H9 (cell line): ENCODE measurements around the gene IL1RL2. TPM values are rescaled to one million over a fixed set of nuclear protein-coding genes. Genes with fewer than 3 reads are reported as not detected.

ENCODE experiments used
- DNase-seq: peaks from one replicate; pipeline ENCODE4 v3.0.0-alpha.2; 2017
- H2AFZ ChIP-seq: one replicate; pipeline ENCODE4 v1.6.1; 2013; ENCODE audit warnings: mild to moderate bottlenecking, low read length, control low read depth, moderate library complexity
- H2AK5ac ChIP-seq: 2 replicates; pipeline ENCODE4 v1.6.1; 2013; ENCODE audit warnings: low read length, control low read depth, mixed read lengths; ENCODE audit not compliant: insufficient read length
- H2BK120ac ChIP-seq: one replicate; pipeline ENCODE4 v1.6.1; 2013; ENCODE audit warnings: low read depth, mild to moderate bottlenecking, low read length, control low read depth, inconsistent platforms; ENCODE audit not compliant: poor library complexity, severe bottlenecking
- H2BK12ac ChIP-seq: 2 replicates; pipeline ENCODE4 v1.6.1; 2013; ENCODE audit warnings: low read length, control low read depth, mixed read lengths, low read depth; ENCODE audit not compliant: insufficient read length
- H2BK15ac ChIP-seq: 2 replicates; pipeline ENCODE4 v1.6.1; 2013; ENCODE audit warnings: low read depth, low read length, control low read depth
- H2BK20ac ChIP-seq: one replicate; pipeline ENCODE4 v1.6.1; 2013; ENCODE audit warnings: low read depth, mild to moderate bottlenecking, low read length, control low read depth, inconsistent platforms; ENCODE audit not compliant: poor library complexity, severe bottlenecking
- H2BK5ac ChIP-seq: 2 replicates; pipeline ENCODE4 v1.6.1; 2013; ENCODE audit warnings: low read length, control low read depth, mixed read lengths; ENCODE audit not compliant: insufficient read length
- H3K14ac ChIP-seq: 2 replicates; pipeline ENCODE4 v1.6.1; 2013; ENCODE audit warnings: low read length, control low read depth; ENCODE audit not compliant: insufficient read depth
- H3K18ac ChIP-seq: 2 replicates; pipeline ENCODE4 v1.6.1; 2013; ENCODE audit warnings: low read depth, mild to moderate bottlenecking, mixed read lengths, low read length, control low read depth; ENCODE audit not compliant: insufficient read length
- H3K23ac ChIP-seq: 2 replicates; pipeline ENCODE4 v1.6.1; 2013; ENCODE audit warnings: low read length, control low read depth, mixed read lengths, low read depth; ENCODE audit not compliant: insufficient read length
- H3K23me2 ChIP-seq: 2 replicates; pipeline ENCODE4 v1.6.1; 2013; ENCODE audit warnings: low read depth, mild to moderate bottlenecking, mixed read lengths, low read length, control low read depth; ENCODE audit not compliant: insufficient read length, poor library complexity, severe bottlenecking
- H3K27ac ChIP-seq: 2 replicates; pipeline ENCODE4 v1.5.1; 2013; ENCODE audit warnings: low read length, control low read depth, mixed read lengths, low read depth; ENCODE audit not compliant: insufficient read length
- H3K27me3 ChIP-seq: 2 replicates; pipeline ENCODE4 v1.6.1; 2013; ENCODE audit warnings: low read length, control low read depth, inconsistent platforms; ENCODE audit not compliant: insufficient read depth
- H3K4ac ChIP-seq: 2 replicates; pipeline ENCODE4 v1.6.1; 2013; ENCODE audit warnings: low read depth, mild to moderate bottlenecking, control low read depth, inconsistent platforms, low read length, moderate library complexity
- H3K4me1 ChIP-seq: 2 replicates; pipeline ENCODE4 v1.6.1; 2013; ENCODE audit warnings: low read length, control low read depth, inconsistent platforms; ENCODE audit not compliant: insufficient read depth
- H3K4me2 ChIP-seq: 2 replicates; pipeline ENCODE4 v1.6.1; 2013; ENCODE audit warnings: low read length, control low read depth, mixed read lengths; ENCODE audit not compliant: insufficient read length, insufficient read depth
- H3K56ac ChIP-seq: 2 replicates; pipeline ENCODE4 v1.6.1; 2013; ENCODE audit warnings: low read depth, mild to moderate bottlenecking, mixed read lengths, low read length, control low read depth; ENCODE audit not compliant: insufficient read length
- H3K79me1 ChIP-seq: 2 replicates; pipeline ENCODE4 v1.6.1; 2013; ENCODE audit warnings: low read depth, mild to moderate bottlenecking, moderate library complexity, low read length, control low read depth, inconsistent platforms; ENCODE audit not compliant: insufficient read depth, poor library complexity, severe bottlenecking
- H3K79me2 ChIP-seq: 2 replicates; pipeline ENCODE4 v1.6.1; 2013; ENCODE audit warnings: low read length, control low read depth, inconsistent platforms; ENCODE audit not compliant: insufficient read depth
- H3K9ac ChIP-seq: 2 replicates; pipeline ENCODE4 v1.6.1; 2013; ENCODE audit warnings: low read length, control low read depth, mixed read lengths; ENCODE audit not compliant: insufficient read length; ENCODE audit errors: extremely low read depth
- H3K9me3 ChIP-seq: one replicate; pipeline ENCODE4 v1.6.1; 2013; ENCODE audit warnings: low read depth, low read length, inconsistent platforms; ENCODE audit not compliant: control insufficient read depth
- H3T11ph ChIP-seq: one replicate; pipeline ENCODE4 v1.6.1; 2013; ENCODE audit warnings: mild to moderate bottlenecking, low read length, control low read depth, inconsistent platforms
- H4K20me1 ChIP-seq: one replicate; pipeline ENCODE4 v1.6.1; 2013; ENCODE audit not compliant: control insufficient read depth, insufficient read length, insufficient read depth
- H4K5ac ChIP-seq: 2 replicates; pipeline ENCODE4 v1.6.1; 2013; ENCODE audit warnings: low read depth, mild to moderate bottlenecking, mixed read lengths, low read length, control low read depth; ENCODE audit not compliant: insufficient read length
- H4K8ac ChIP-seq: replicated peaks from 2 replicates; pipeline ENCODE4 v1.6.1; 2013; ENCODE audit warnings: low read length, control low read depth, mixed read lengths, low read depth; ENCODE audit not compliant: insufficient read length
- H4K91ac ChIP-seq: 2 replicates; pipeline ENCODE4 v1.6.1; 2013; ENCODE audit warnings: low read depth, mild to moderate bottlenecking, moderate library complexity, mixed read lengths, low read length, control low read depth; ENCODE audit not compliant: insufficient read length
- H3K27ac Mint-ChIP-seq, 3 experiments: 2 replicates in 2 of 3; 3 replicates in 1 of 3; pipeline ENCODE4 v1.8.0; 2020 to 2021; ENCODE audit warnings: mixed read lengths in 3 of 3, mild to moderate bottlenecking in 1 of 3, moderate library complexity in 1 of 3
- H3K27me3 Mint-ChIP-seq: 2 replicates; pipeline ENCODE4 v1.8.0; 2021; ENCODE audit warnings: low read depth, mild to moderate bottlenecking, moderate library complexity, mixed read lengths
- H3K36me3 Mint-ChIP-seq, 3 experiments: 2 replicates in 2 of 3; 3 replicates in 1 of 3; pipeline ENCODE4 v1.8.0; 2020 to 2021; ENCODE audit warnings: low read depth in 3 of 3, mixed read lengths in 3 of 3; ENCODE audit not compliant: insufficient read depth in 1 of 3
- H3K4me1 Mint-ChIP-seq, 2 experiments: 2 replicates each; pipeline ENCODE4 v1.8.0; 2020; ENCODE audit warnings: mixed read lengths in 2 of 2
- H3K4me3 Mint-ChIP-seq, 2 experiments: 2 replicates in 1 of 2; 3 replicates in 1 of 2; pipeline ENCODE4 v1.8.0; 2020 to 2021; ENCODE audit warnings: mild to moderate bottlenecking in 2 of 2, mixed read lengths in 2 of 2, moderate library complexity in 1 of 2
- H3K9me3 Mint-ChIP-seq, 2 experiments: 2 replicates in 1 of 2; 3 replicates in 1 of 2; pipeline ENCODE4 v1.8.0; 2020; ENCODE audit warnings: mild to moderate bottlenecking in 2 of 2, mixed read lengths in 2 of 2, moderate library complexity in 1 of 2
- CTCF ChIP-seq: fragments of 200-600 bp; sonication (generic); conservative IDR thresholded peaks from 3 replicates; pipeline ENCODE4 v1.8.0; 2021; ENCODE audit warnings: antibody characterized with exemption, mild to moderate bottlenecking
- WGBS: extraction: QIAGEN DNeasy Blood & Tissue Kit; methylation state at CpG from one replicate; pipeline ENCODE4 v1.1.7; 2013; ENCODE audit warnings: missing lambda C conversion rate, low lambda C conversion rate, mixed read lengths; ENCODE audit not compliant: insufficient read length; ENCODE audit errors: extremely low coverage; 5-methylcytosine and 5-hydroxymethylcytosine counted together
- total RNA-seq: library from RNA; stranded (reverse); gene quantifications from 2 replicates; pipeline ENCODE4 v1.2.1, GENCODE V29; 2021

The IL1RL2 gene
- total RNA-seq, 1 experiment from 2014 or later: not detected

- Mint-ChIP-seq H3K4me1 (peaks cover 17 to 19% of the 10 kb centered on the region in 2 experiments), H3K27ac (no peak overlapping the region), H3K36me3 (no peaks in the 10 kb centered on the region), H3K4me3 (no peak overlapping the region), H3K27me3 (peaks cover 55% of the 10 kb centered on the region), H3K9me3 (peaks cover 2 to 4% of the 10 kb centered on the region in 2 experiments; a peak in 2 of 5 replicates)
- no peak overlapping the region for H2BK120ac ChIP-seq
- no peaks in the 10 kb centered on the region for H3K79me1 ChIP-seq
- no peak overlapping the region for H3K18ac ChIP-seq
- no peak overlapping the region for H4K91ac ChIP-seq
- no peak overlapping the region for H2AFZ ChIP-seq
- no peak overlapping the region for H3K27ac ChIP-seq
- no CpG with 5 or more reads among the region's 1 CpG for WGBS
- H3K4me2 ChIP-seq: no peak overlapping the region
- no peak overlapping the region for H3K14ac ChIP-seq
- no peak overlapping the region for H3K56ac ChIP-seq
- no peak overlapping the region for H2AK5ac ChIP-seq
- H3K4ac ChIP-seq: no peak overlapping the region
- H3T11ph ChIP-seq: no peak overlapping the region
- H2BK12ac ChIP-seq: no peak overlapping the region
- H4K5ac ChIP-seq: no peak overlapping the region
- H2BK20ac ChIP-seq: no peak overlapping the region
- no peak for DNase-seq
- no peaks in the 10 kb centered on the region for H3K4me1 ChIP-seq
- no peak overlapping the region for H2BK15ac ChIP-seq
- no peaks in the 10 kb centered on the region for H4K20me1 ChIP-seq
- H3K23me2 ChIP-seq: peaks cover 3% of the 10 kb centered on the region
- H2BK5ac ChIP-seq: no peak overlapping the region
- H3K27me3 ChIP-seq: peaks cover 6% of the 10 kb centered on the region; the same call in 1 of the 2 replicates
- TF ChIP-seq CTCF: no peak
- H3K79me2 ChIP-seq: no peaks in the 10 kb centered on the region
- no peak overlapping the region for H3K9ac ChIP-seq
- no peak overlapping the region for H4K8ac ChIP-seq
- H3K9me3 ChIP-seq: no peaks in the 10 kb centered on the region
- H3K23ac ChIP-seq: no peak overlapping the region
These were observed 47.0 kb upstream of the IL1RL2 start for GRCh38 chr2:102139851-102140250.
